HEK293T (cell line): ENCODE measurements around the gene HSD3B7.
A peak's percentile ranks its signal among the peaks of the same experiment; 100 is the strongest.

ENCODE experiments used
- CTCF ChIA-PET: fragments of 350-600 bp; formaldehyde crosslinking; extraction: SDS; loops from one replicate; lab custom pipeline; 2021; ENCODE audit warnings: antibody characterized with exemption, inconsistent platforms; lab: Yijun Ruan, JAX
- POLR2A ChIA-PET: fragments of 350-600 bp; formaldehyde crosslinking; extraction: SDS; loops from one replicate; lab custom pipeline; 2020; ENCODE audit warnings: antibody characterized with exemption, inconsistent platforms; lab: Yijun Ruan, JAX
- DNase-seq: peaks from one replicate; pipeline ENCODE4 v3.0.0; 2012; ENCODE audit warnings: mixed read lengths; ENCODE audit errors: extremely low spot score
- ARNT ChIP-seq: fragments of 450-650 bp; IDR thresholded peaks from 2 replicates; pipeline ENCODE4 v1.6.1; 2017; ENCODE audit warnings: mild to moderate bottlenecking
- BHLHE40 ChIP-seq: fragments of 450-650 bp; IDR thresholded peaks from 2 replicates; pipeline ENCODE4 v1.6.1; 2016; ENCODE audit warnings: mild to moderate bottlenecking, moderate library complexity, borderline replicate concordance
- CTBP1 ChIP-seq: fragments of 450-650 bp; IDR thresholded peaks from 2 replicates; pipeline ENCODE4 v1.6.1; 2016; ENCODE audit warnings: borderline replicate concordance
- ELF4 ChIP-seq: fragments of 450-650 bp; IDR thresholded peaks from 2 replicates; pipeline ENCODE4 v1.6.1; 2017; ENCODE audit warnings: antibody characterized with exemption
- FOXA1 ChIP-seq: fragments of 450-650 bp; IDR thresholded peaks from 2 replicates; pipeline ENCODE4 v1.6.1; 2016; ENCODE audit warnings: mild to moderate bottlenecking
- FOXK2 ChIP-seq: fragments of 450-650 bp; IDR thresholded peaks from 2 replicates; pipeline ENCODE4 v1.6.1; 2016; ENCODE audit warnings: mild to moderate bottlenecking
- FOXM1 ChIP-seq: fragments of 450-650 bp; IDR thresholded peaks from 2 replicates; pipeline ENCODE4 v1.6.1; 2017; ENCODE audit warnings: mild to moderate bottlenecking, borderline replicate concordance
- HDGF ChIP-seq: fragments of 450-650 bp; IDR thresholded peaks from 2 replicates; pipeline ENCODE4 v1.6.1; 2017; ENCODE audit warnings: antibody characterized with exemption, borderline replicate concordance
- L3MBTL2 ChIP-seq: fragments of 450-650 bp; conservative IDR thresholded peaks from 2 replicates; pipeline ENCODE4 v1.6.1; 2016; ENCODE audit warnings: mild to moderate bottlenecking
- LEF1 ChIP-seq: fragments of 450-650 bp; IDR thresholded peaks from 2 replicates; pipeline ENCODE4 v1.6.1; 2017; ENCODE audit warnings: mild to moderate bottlenecking, borderline replicate concordance
- NFRKB ChIP-seq: fragments of 450-650 bp; IDR thresholded peaks from 2 replicates; pipeline ENCODE4 v1.6.1; 2016; ENCODE audit warnings: mild to moderate bottlenecking, moderate library complexity
- PKNOX1 ChIP-seq: fragments of 450-650 bp; IDR thresholded peaks from 2 replicates; pipeline ENCODE4 v1.6.1; 2016
- SP1 ChIP-seq: fragments of 450-650 bp; IDR thresholded peaks from 2 replicates; pipeline ENCODE4 v1.6.1; 2017
- SUZ12 ChIP-seq: fragments of 450-650 bp; IDR thresholded peaks from 2 replicates; pipeline ENCODE4 v1.6.1; 2016; ENCODE audit warnings: mild to moderate bottlenecking
- TARDBP ChIP-seq: fragments of 450-650 bp; IDR thresholded peaks from 2 replicates; pipeline ENCODE4 v1.6.1; 2016
- ZNF384 ChIP-seq: fragments of 450-650 bp; IDR thresholded peaks from 2 replicates; pipeline ENCODE4 v1.6.1; 2016

HSD3B7 gene

GRCh38 chr16:30995927-30996323 is 10.9 kb downstream of the HSD3B7 start:
- CTCF ChIA-PET = interaction anchor here (1.7 kb wide), 1 partner anchor 11 kb away, joined by 6 read pairs; the partner anchor contains the start of gene HSD3B7
- DNase-seq = no peak
- no peak for TF ChIP-seq ARNT
- TF ChIP-seq PKNOX1 = no peak
- POLR2A ChIA-PET = interaction anchor here (1.0 kb wide), 1 partner anchor 11 kb away, joined by 4 read pairs; the partner anchor contains the start of gene HSD3B7

- no peak for DNase-seq
- TF ChIP-seq FOXM1 (no peak), FOXK2 (no peak)
- CTCF ChIA-PET = interaction anchor here (0.9 to 1.7 kb wide), 2 partner anchors 12 to 55 kb away, joined by 3 to 6 read pairs; partner anchors contain the start of gene HSD3B7
- POLR2A ChIA-PET = interaction anchor here (0.7 to 1.0 kb wide), 2 partner anchors 16 to 77 kb away, joined by 4 to 6 read pairs; partner anchors contain the start of genes ZNF646 and ZNF668
These were observed 11.4 kb downstream of the HSD3B7 start for GRCh38 chr16:30996324-30996984.

- peak; percentile 99 for DNase-seq
- ChIA-PET POLR2A (interaction anchor here (0.7 to 1.0 kb wide), 2 partner anchors 15 to 77 kb away, joined by 4 to 6 read pairs; partner anchors contain the start of genes ZNF646 and ZNF668), CTCF (interaction anchor here (0.5 to 1.7 kb wide), 4 partner anchors 12 to 1181 kb away, joined by 3 to 6 read pairs (median 3); partner anchors contain the start of gene HSD3B7)
- TF ChIP-seq L3MBTL2 = peak; percentile 82
- no peak for TF ChIP-seq TARDBP
- TF ChIP-seq BHLHE40 = no peak
These were observed 12.1 kb downstream of the HSD3B7 start for GRCh38 chr16:30996985-30997724.

GRCh38 chr16:30997725-30998711 is 13.0 kb downstream of the HSD3B7 start:
- DNase-seq = no peak
- TF ChIP-seq LEF1 (no peak), L3MBTL2 (0 out of 2 replicates have a peak, but pooled peaks have one; percentile 5)
- ChIA-PET CTCF (interaction anchor here (0.5 to 2.3 kb wide), 6 partner anchors 13 to 1182 kb away, joined by 3 to 20 read pairs (median 4); partner anchors contain the start of gene HSD3B7), POLR2A (interaction anchor here (0.8 to 1.6 kb wide), 11 partner anchors 10 to 1025 kb away, joined by 3 to 7 read pairs (median 4); partner anchors contain the start of genes FUS, HSD3B7, STX4 and ZNF646)

- CTCF ChIA-PET = interaction anchor here (0.6 to 2.3 kb wide), 4 partner anchors 11 to 462 kb away, joined by 3 to 20 read pairs (median 4); partner anchors contain the start of gene HSD3B7
- TF ChIP-seq FOXA1 (no peak), BHLHE40 (no peak), SUZ12 (no peak), ELF4 (no peak), ARNT (no peak), TARDBP (no peak), NFRKB (no peak), HDGF (no peak), SP1 (no peak), PKNOX1 (no peak), LEF1 (no peak), L3MBTL2 (no peak), CTBP1 (no peak), FOXK2 (no peak), FOXM1 (no peak), ZNF384 (no peak)
- no peak for DNase-seq
- POLR2A ChIA-PET = interaction anchor here (0.7 to 1.6 kb wide), 11 partner anchors 8 to 1026 kb away, joined by 3 to 7 read pairs (median 3); partner anchors contain the start of genes FUS, HSD3B7, STX4 and ZNF646
These were observed 14.1 kb downstream of the HSD3B7 start for GRCh38 chr16:30998852-30999761.
